ENCODE measurements around the gene PHC3. TPM values are rescaled to one million over a fixed set of nuclear protein-coding genes. Genes with fewer than 3 reads are reported as not detected.
"Not testable (repeated sequence)": the region's sequence is repeated elsewhere in the genome, so short reads cannot be mapped to it uniquely, and the experiment has no call there.

The PHC3 gene
- total RNA-seq, 1 experiment from 2014 or later = 11.1 TPM

DNA sequence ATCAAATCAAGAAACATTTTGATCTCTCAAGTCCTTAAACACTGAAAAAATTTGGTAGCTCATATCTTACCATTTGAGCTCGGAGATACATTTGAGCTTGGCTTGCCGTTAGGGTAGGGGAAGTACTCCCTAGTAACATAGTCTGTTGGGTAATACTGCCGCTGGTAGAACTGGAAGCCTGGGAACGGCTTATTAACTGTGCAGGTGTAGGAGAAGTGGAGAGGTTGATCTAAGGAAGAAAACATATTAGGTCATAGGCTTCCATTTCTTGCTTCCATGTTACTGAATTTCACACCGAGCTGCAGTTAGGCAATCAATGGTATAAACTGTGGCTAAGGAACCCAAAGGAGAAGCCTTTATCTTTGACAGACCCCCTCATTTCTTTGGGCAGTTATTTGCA is 32.5 kb downstream of the PHC3 start:
- DNase-seq (ENCODE audit: low read depth, low spot score) = no peak
- in situ Hi-C loops (cut with HindIII; ENCODE audit: low pct_unique_long_range_greater_than_20kb, low sequenced_read_pairs) = no loop called here

DNA sequence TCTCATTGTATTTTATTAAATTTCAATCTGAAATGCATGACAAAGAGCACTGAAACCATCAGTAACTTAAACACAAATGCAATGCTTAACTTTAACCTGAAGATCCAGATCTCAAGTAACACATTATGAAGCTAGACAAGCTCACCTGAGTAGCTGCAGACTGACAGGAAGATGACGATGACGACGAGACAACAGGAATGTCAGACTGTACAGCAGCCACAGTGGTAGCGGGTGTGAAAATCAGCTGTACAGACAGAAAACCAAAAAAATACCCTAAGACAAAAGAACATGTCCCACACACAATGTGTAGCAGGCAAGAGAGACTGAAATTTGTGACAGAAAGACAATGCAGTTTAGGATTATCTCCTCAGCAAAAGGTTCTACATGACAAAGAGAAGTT is 36.3 kb downstream of the PHC3 start:
- in situ Hi-C loops (cut with HindIII; ENCODE audit: low pct_unique_long_range_greater_than_20kb, low sequenced_read_pairs) = no loop called here
- no peak for DNase-seq (ENCODE audit: low read depth, low spot score)

DNA sequence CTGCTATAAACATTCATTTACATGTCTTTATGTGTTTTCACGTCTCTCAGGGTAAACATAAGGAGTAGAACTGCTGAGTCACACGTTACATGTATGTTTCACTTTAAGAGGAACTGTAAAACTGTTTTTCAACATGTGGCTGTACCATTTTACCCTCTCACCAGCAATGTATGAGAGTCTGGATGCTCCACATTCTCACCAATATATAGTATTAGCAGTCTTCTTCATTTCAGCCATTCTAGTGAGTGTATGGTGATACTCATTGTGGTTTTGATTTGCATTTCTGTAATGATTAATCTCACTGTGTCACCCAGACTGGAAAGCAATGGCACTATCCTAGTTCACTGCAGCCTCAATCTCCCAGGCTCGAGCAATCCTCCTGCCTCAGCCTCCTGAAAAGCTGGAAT is 37.1 kb downstream of the PHC3 start:
- in situ Hi-C loops (cut with HindIII; ENCODE audit: low pct_unique_long_range_greater_than_20kb, low sequenced_read_pairs) = no loop called here
- no peak for DNase-seq (ENCODE audit: low read depth, low spot score)

GRCh38 chr3:170142373-170142772 is 39.2 kb downstream of the PHC3 start:
- DNase-seq (ENCODE audit: low read depth, low spot score) = no peak
- in situ Hi-C loops (cut with HindIII; ENCODE audit: low pct_unique_long_range_greater_than_20kb, low sequenced_read_pairs) = no loop called here

GRCh38 chr3:170137986-170138385 is 43.5 kb downstream of the PHC3 start:
- no peak for DNase-seq (ENCODE audit: low read depth, low spot score)
- in situ Hi-C loops (cut with HindIII; ENCODE audit: low pct_unique_long_range_greater_than_20kb, low sequenced_read_pairs) = no loop called here

- DNase-seq (ENCODE audit: low read depth, low spot score) = peak; percentile 16
- in situ Hi-C loops (cut with HindIII; ENCODE audit: low pct_unique_long_range_greater_than_20kb, low sequenced_read_pairs) = no loop called here
Measured at GRCh38 chr3:170132335-170132734, 49.2 kb downstream of the PHC3 start.

GRCh38 chr3:170130532-170130931 is 51.0 kb downstream of the PHC3 start:
- in situ Hi-C loops (cut with HindIII; ENCODE audit: low pct_unique_long_range_greater_than_20kb, low sequenced_read_pairs) = no loop called here

GRCh38 chr3:170128977-170129431 is 52.5 kb downstream of the PHC3 start:
- peak; percentile 47 for DNase-seq (ENCODE audit: low read depth, low spot score)
- in situ Hi-C loops (cut with HindIII; ENCODE audit: low pct_unique_long_range_greater_than_20kb, low sequenced_read_pairs) = no loop called here

More at GRCh38 chr3:170130532-170130931, 51.0 kb downstream of the PHC3 start:
- DNase-seq (ENCODE audit: low read depth, low spot score) = no peak

DNA sequence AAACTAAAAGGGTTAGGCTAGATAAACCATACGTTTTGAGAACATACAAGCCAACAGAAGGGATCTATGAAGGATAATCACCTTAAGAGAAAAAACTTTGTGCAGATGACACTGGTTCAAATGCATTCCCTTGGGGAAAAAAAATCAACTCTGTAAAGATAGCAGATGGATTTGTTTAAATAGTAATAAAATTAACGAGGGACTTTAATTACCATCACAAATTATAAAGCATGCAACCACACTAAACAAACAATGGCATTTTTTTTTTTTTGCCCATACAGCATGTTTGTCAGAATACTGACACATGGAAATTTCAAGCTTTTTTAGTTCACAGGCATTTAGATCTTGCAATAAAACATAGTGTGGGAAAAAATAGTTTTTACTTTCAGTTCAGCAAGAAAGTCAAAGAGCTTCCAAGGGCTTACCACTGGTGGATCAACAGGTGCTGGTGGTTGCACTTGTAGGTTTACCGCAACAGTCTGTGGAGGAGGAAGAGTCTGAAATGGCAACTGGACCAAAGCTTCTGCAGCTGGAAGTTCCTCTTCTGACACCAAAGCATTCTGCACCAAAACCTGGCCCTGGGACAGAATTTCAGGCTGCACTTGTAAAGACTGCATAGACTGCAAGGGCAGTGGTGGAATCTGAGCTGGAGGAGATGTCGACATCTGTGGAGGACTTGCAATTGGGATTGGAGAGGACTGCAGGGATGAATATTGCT is 53.1 kb downstream of the PHC3 start:
- in situ Hi-C loops (cut with HindIII; ENCODE audit: low pct_unique_long_range_greater_than_20kb, low sequenced_read_pairs) = no loop called here
- no peak for DNase-seq (ENCODE audit: low read depth, low spot score)

GRCh38 chr3:170117134-170117533 is 64.4 kb downstream of the PHC3 start:
- in situ Hi-C loops (cut with HindIII; ENCODE audit: low pct_unique_long_range_greater_than_20kb, low sequenced_read_pairs) = no loop called here

DNA sequence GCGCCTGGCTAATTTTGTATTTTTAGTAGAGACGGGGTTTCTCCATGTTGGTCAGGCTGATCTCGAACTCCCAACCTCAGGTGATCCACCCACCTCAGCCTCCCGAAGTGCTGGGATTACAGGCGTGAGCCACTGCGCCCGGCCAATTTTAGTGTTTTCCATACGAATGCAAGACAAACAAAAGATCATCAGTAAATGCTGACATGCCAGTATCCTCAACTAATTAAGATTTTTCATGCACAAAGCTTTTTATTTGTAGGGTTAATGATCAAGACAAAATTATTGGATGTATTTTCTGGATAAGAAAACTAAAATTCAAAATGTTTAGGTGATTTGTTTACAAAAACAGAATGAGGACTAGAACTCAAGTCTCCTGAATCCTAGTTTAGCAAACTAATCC is 67.4 kb downstream of the PHC3 start:
- DNase-seq (ENCODE audit: low read depth, low spot score); in situ Hi-C loops (cut with HindIII; ENCODE audit: low pct_unique_long_range_greater_than_20kb, low sequenced_read_pairs): not testable (repeated sequence)

More at GRCh38 chr3:170117134-170117533, 64.4 kb downstream of the PHC3 start:
- peak; percentile 25 for DNase-seq (ENCODE audit: low read depth, low spot score)

GRCh38 chr3:170111147-170111771 is 70.3 kb downstream of the PHC3 start:
- no peak for DNase-seq (ENCODE audit: low read depth, low spot score)
- in situ Hi-C loops (cut with HindIII; ENCODE audit: low pct_unique_long_range_greater_than_20kb, low sequenced_read_pairs) = no loop called here

GRCh38 chr3:170109579-170110293 is 71.8 kb downstream of the PHC3 start:
- in situ Hi-C loops (cut with HindIII; ENCODE audit: low pct_unique_long_range_greater_than_20kb, low sequenced_read_pairs) = no loop called here
- no peak for DNase-seq (ENCODE audit: low read depth, low spot score)

DNA sequence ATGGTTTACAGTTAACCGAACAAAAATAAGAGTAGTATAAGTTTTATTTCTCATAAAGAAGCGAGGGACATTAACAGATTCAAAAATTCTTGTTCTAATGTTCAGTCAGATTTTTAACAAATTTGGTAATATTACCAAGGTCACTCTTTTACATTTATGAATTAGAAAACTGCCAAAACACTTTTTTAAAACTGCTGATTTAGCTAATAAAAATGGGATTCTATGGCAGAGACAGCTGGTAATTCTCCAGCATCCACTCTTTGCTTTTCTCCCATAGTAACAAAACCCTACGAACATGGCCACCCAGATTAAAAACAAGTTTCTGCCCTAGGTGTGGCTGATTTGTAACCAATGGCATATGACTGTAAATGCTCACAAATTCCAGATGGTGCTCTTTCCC is 72.6 kb downstream of the PHC3 start:
- DNase-seq (ENCODE audit: low read depth, low spot score) = no peak

GRCh38 chr3:170107941-170108340 is 73.6 kb downstream of the PHC3 start:
- in situ Hi-C loops (cut with HindIII; ENCODE audit: low pct_unique_long_range_greater_than_20kb, low sequenced_read_pairs) = no loop called here
- no peak for DNase-seq (ENCODE audit: low read depth, low spot score)

More for the DNA sequence above, 72.6 kb downstream of the PHC3 start:
- in situ Hi-C loops (cut with HindIII; ENCODE audit: low pct_unique_long_range_greater_than_20kb, low sequenced_read_pairs) = no loop called here

GRCh38 chr3:170102431-170102830 is 79.1 kb downstream of the PHC3 start:
- in situ Hi-C loops (cut with HindIII; ENCODE audit: low pct_unique_long_range_greater_than_20kb, low sequenced_read_pairs) = no loop called here

GRCh38 chr3:170100944-170101343 is 80.6 kb downstream of the PHC3 start:
- DNase-seq (ENCODE audit: low read depth, low spot score) = no peak
- in situ Hi-C loops (cut with HindIII; ENCODE audit: low pct_unique_long_range_greater_than_20kb, low sequenced_read_pairs) = no loop called here

More at GRCh38 chr3:170102431-170102830, 79.1 kb downstream of the PHC3 start:
- no peak for DNase-seq (ENCODE audit: low read depth, low spot score)

GRCh38 chr3:170098753-170099152 is 82.8 kb downstream of the PHC3 start:
- in situ Hi-C loops (cut with HindIII; ENCODE audit: low pct_unique_long_range_greater_than_20kb, low sequenced_read_pairs) = no loop called here
- no peak for DNase-seq (ENCODE audit: low read depth, low spot score)
